Loucy (cell line): ENCODE results near the gene AMFR.

Experiments used
- H2AFZ ChIP-seq: fragments of 200-600 bp; sonication (generic); 2 replicates; pipeline ENCODE4 v1.6.0; 2016; ENCODE audit warnings: antibody characterized with exemption, mild to moderate bottlenecking, low read length, moderate library complexity
- H3F3A ChIP-seq: fragments of 200-600 bp; 2 replicates; pipeline ENCODE4 v1.6.0; 2016; ENCODE audit warnings: antibody characterized with exemption, low read depth, mild to moderate bottlenecking
- H3K27me3 ChIP-seq: fragments of 200-600 bp; sonication (generic); 2 replicates; pipeline ENCODE4 v1.6.1; 2014; ENCODE audit warnings: low read length, mild to moderate bottlenecking; ENCODE audit not compliant: insufficient read depth, poor library complexity, severe bottlenecking
- H3K36me3 ChIP-seq: fragments of 200-600 bp; sonication (generic); 2 replicates; pipeline ENCODE4 v1.6.1; 2016; ENCODE audit warnings: low read length; ENCODE audit not compliant: insufficient read depth
- H3K4me1 ChIP-seq: fragments of 200-600 bp; sonication (generic); 2 replicates; pipeline ENCODE4 v1.5.1; 2014; ENCODE audit warnings: low read length, mild to moderate bottlenecking; ENCODE audit not compliant: insufficient read depth, poor library complexity, severe bottlenecking
- H3K4me2 ChIP-seq: fragments of 200-600 bp; sonication (generic); 2 replicates; pipeline ENCODE4 v1.6.0; 2014; ENCODE audit warnings: antibody characterized with exemption, low read length, low read depth, mild to moderate bottlenecking; ENCODE audit not compliant: poor library complexity, severe bottlenecking
- H3K4me3 ChIP-seq: fragments of 200-600 bp; sonication (generic); 2 replicates; pipeline ENCODE4 v1.5.1; 2014; ENCODE audit warnings: low read length, mild to moderate bottlenecking, mixed read lengths; ENCODE audit not compliant: poor library complexity, severe bottlenecking
- H3K79me2 ChIP-seq: fragments of 200-600 bp; sonication (generic); 2 replicates; pipeline ENCODE4 v1.6.1; 2014; ENCODE audit warnings: low read length; ENCODE audit not compliant: insufficient read depth
- H3K9ac ChIP-seq: fragments of 200-600 bp; sonication (generic); 2 replicates; pipeline ENCODE4 v1.6.0; 2014; ENCODE audit warnings: mild to moderate bottlenecking, low read depth, low read length, moderate library complexity; ENCODE audit not compliant: poor library complexity, severe bottlenecking
- H3K9me2 ChIP-seq: fragments of 200-600 bp; sonication (generic); replicated peaks from 2 replicates; pipeline ENCODE4 v1.6.1; 2016; ENCODE audit warnings: low read depth, low read length, mixed read lengths
- H3K9me3 ChIP-seq: fragments of 200-600 bp; sonication (generic); 2 replicates; pipeline ENCODE4 v1.6.1; 2014; ENCODE audit warnings: mild to moderate bottlenecking, antibody characterized with exemption, low read length, low read depth; ENCODE audit not compliant: insufficient read depth
- H4K20me1 ChIP-seq: fragments of 200-600 bp; sonication (generic); 2 replicates; pipeline ENCODE4 v1.6.0; 2014; ENCODE audit warnings: antibody characterized with exemption, low read length, mild to moderate bottlenecking; ENCODE audit not compliant: insufficient read depth, poor library complexity, severe bottlenecking
- CTCF ChIP-seq: fragments of 200-600 bp; sonication (generic); conservative IDR thresholded peaks from 2 replicates; pipeline ENCODE4 v1.5.1; 2014; ENCODE audit warnings: mild to moderate bottlenecking, antibody characterized with exemption, low read length
- EZH2phosphoT487 ChIP-seq: fragments of 200-600 bp; IDR thresholded peaks from 2 replicates; pipeline ENCODE4 v1.6.1; 2018; ENCODE audit warnings: antibody characterized with exemption, mild to moderate bottlenecking, moderate library complexity, borderline replicate concordance

The AMFR gene

GRCh38 chr16:56387396-56387795 lies 37.9 kb downstream of the AMFR start:
- TF ChIP-seq EZH2phosphoT487 (no peak), CTCF (no peak)
- no peaks in the 10 kb centered on the region for H3K27me3 ChIP-seq
- peaks cover 80% of the 10 kb centered on the region for H3K36me3 ChIP-seq
- no peaks in the 10 kb centered on the region for H4K20me1 ChIP-seq
- no peaks in the 10 kb centered on the region; the same call in 1 of the 2 replicates for H3K79me2 ChIP-seq
- no peak overlapping the region for H3K4me3 ChIP-seq
- H3K9ac ChIP-seq = no peak overlapping the region
- no peaks in the 10 kb centered on the region for H3F3A ChIP-seq
- H2AFZ ChIP-seq = no peak overlapping the region
- no peaks in the 10 kb centered on the region for H3K9me2 ChIP-seq
- H3K4me2 ChIP-seq = no peak overlapping the region
- no peaks in the 10 kb centered on the region for H3K4me1 ChIP-seq
- H3K9me3 ChIP-seq = no peaks in the 10 kb centered on the region

GRCh38 chr16:56384074-56384721 lies 41.1 kb downstream of the AMFR start:
- peaks cover 92% of the 10 kb centered on the region for H3K36me3 ChIP-seq
- H3K27me3 ChIP-seq = no peaks in the 10 kb centered on the region

GRCh38 chr16:56382901-56383355 lies 42.4 kb downstream of the AMFR start:
- H3K9me3 ChIP-seq = peaks cover 4% of the 10 kb centered on the region; the same call in 1 of the 2 replicates
- H3K36me3 ChIP-seq = peaks cover 92% of the 10 kb centered on the region
- H3K79me2 ChIP-seq = no peaks in the 10 kb centered on the region
- no peak overlapping the region for H3K9ac ChIP-seq
- no peak overlapping the region for H3K4me2 ChIP-seq
- H2AFZ ChIP-seq = no peak overlapping the region
- TF ChIP-seq CTCF = no peak
- no peak for TF ChIP-seq EZH2phosphoT487
- no peak overlapping the region for H3K4me3 ChIP-seq
- no peaks in the 10 kb centered on the region for H3F3A ChIP-seq
- no peaks in the 10 kb centered on the region for H3K4me1 ChIP-seq
- no peaks in the 10 kb centered on the region for H4K20me1 ChIP-seq
- H3K9me2 ChIP-seq = no peaks in the 10 kb centered on the region
- no peaks in the 10 kb centered on the region for H3K27me3 ChIP-seq

More at GRCh38 chr16:56384074-56384721, 41.1 kb downstream of the AMFR start:
- Histone ChIP-seq H3K9ac (no peak overlapping the region), H3K9me2 (no peaks in the 10 kb centered on the region), H3K4me3 (no peak overlapping the region), H4K20me1 (no peaks in the 10 kb centered on the region), H3K79me2 (no peaks in the 10 kb centered on the region), H3K9me3 (peaks cover under 1% of the 10 kb centered on the region; the same call in 1 of the 2 replicates), H3K4me2 (no peak overlapping the region), H3K4me1 (no peaks in the 10 kb centered on the region), H3F3A (no peaks in the 10 kb centered on the region), H2AFZ (no peak overlapping the region)
- TF ChIP-seq EZH2phosphoT487 (no peak), CTCF (no peak)
